Measurements from ENCODE around the gene ADCYAP1R1. TPM values are rescaled to one million over a fixed set of nuclear protein-coding genes. Genes with fewer than 3 reads are reported as not detected.

The ADCYAP1R1 gene
- total RNA-seq, 2 donors from 2014 or later, result 1.4 to 2.5 TPM

DNA sequence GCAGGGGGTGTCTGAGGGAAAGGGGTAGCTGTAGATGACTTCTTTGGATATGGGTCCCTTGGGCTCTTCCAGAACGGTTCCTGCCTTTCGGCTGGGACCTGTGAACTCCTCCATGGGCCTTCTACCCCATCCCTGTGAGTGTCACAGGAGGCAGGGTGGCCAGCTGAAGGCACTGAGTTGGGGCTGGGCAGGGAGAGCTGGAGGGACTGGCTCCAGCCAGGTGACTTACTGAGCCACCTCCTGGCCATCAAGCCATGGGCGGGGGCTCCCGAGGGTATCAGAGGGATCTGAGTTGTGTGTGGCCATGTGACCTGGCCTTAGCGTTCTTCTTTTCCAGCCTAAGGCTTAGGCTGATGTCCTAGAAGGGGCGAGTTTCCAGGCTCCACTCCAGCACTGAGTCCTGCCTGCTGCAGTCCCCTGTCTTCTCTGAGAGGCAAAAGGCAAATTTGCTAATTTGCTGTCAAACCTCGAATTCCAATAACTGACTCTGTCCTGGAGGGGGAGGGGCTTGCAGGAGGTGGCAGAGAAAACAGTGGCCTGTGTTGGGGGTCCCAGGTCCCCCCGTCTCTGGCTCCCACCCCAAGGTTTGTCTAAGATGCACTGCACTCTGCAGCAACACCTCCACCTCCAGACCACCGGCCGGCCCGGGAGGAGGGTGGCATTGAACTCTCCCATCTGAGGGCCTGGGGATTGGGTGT, 27.2 kb downstream of the ADCYAP1R1 start:
- Histone ChIP-seq H3K27ac (no peak overlapping the region), H3K36me3 (no peaks in the 10 kb centered on the region), H3K9me3 (no peaks in the 10 kb centered on the region), H3K4me1 (ENCODE audit: control insufficient read depth in 1 of 2, low read depth in 2 of 2) (no peaks in the 10 kb centered on the region), H3K4me3 (no peak overlapping the region), H3K27me3 (replicated peaks; ENCODE audit: insufficient read depth) (no peaks in the 10 kb centered on the region)
- no peak for DNase-seq (ENCODE audit: low spot score)
- no peak for ATAC-seq (ENCODE audit: insufficient number of reproducible peaks, low FRiP score, low read depth)
- TF ChIP-seq CTCF (IDR thresholded peaks at IDR 0.05), result no peak

DNA sequence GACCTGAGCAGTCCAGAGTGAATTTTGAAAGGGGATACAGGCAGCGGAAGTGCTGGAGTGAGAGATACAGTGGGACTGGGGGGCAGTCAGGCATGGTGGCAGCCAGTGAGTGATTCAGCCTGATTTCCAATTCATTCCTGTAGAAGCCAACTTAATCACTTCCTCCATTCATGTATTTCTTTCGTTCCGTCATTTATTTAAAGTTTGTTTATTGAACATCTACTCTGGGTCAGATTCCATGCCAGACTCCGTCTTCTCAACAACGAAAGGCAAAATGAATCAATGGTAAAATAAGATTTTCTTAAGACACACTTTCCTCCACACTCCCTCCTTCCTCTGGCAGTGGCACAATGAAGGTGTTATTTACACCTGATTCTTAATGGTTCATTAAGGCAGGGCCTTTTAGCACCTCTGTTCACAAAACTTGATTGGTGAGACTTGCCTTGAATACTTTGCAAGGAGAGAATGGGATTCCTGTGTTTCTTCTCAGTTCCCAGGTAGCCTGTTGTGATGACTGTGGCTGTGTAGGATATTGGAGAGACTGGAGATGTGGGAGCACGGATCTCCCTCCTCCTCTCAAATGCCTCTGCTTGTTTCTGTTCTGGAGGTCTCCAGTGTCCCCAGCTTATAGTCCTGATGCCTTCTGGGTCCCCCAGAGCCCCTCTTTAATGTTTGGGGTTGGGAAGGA, 27.9 kb downstream of the ADCYAP1R1 start:
- ATAC-seq (ENCODE audit: insufficient number of reproducible peaks, low FRiP score, low read depth), result no peak

DNA sequence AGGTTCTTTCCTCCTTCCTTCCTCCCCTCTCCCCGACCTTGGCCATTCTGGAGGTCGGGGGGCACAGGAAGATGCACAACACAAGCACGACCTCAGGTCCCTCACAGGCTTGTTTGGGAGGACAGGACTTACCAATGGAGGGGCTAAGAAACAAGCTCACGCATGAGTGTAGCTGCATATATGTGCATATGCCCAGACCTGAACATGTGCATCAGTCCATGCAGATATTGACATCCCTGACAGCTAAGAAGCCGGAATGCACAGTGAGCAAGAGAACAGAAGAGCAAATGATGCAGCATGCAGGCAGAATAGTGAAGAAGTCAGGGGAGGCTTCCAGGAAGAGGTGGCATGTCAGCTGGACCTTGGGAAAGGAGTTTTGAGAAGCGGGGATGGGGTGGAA, 28.7 kb downstream of the ADCYAP1R1 start:
- no peak for TF ChIP-seq CTCF (IDR thresholded peaks at IDR 0.05)
- Histone ChIP-seq H3K27ac (no peak overlapping the region), H3K27me3 (replicated peaks; ENCODE audit: insufficient read depth) (no peaks in the 10 kb centered on the region), H3K4me1 (ENCODE audit: control insufficient read depth in 1 of 2, low read depth in 2 of 2) (no peaks in the 10 kb centered on the region), H3K4me3 (no peak overlapping the region), H3K9me3 (no peaks in the 10 kb centered on the region), H3K36me3 (no peaks in the 10 kb centered on the region)
- DNase-seq (ENCODE audit: low spot score), result no peak
- no peak for ATAC-seq (ENCODE audit: insufficient number of reproducible peaks, low FRiP score, low read depth)

More for the DNA sequence above, 27.9 kb downstream of the ADCYAP1R1 start:
- H3K27me3 ChIP-seq (replicated peaks; ENCODE audit: insufficient read depth), result no peaks in the 10 kb centered on the region
- no peaks in the 10 kb centered on the region for H3K4me1 ChIP-seq (ENCODE audit: control insufficient read depth in 1 of 2, low read depth in 2 of 2)
- TF ChIP-seq CTCF (IDR thresholded peaks at IDR 0.05), result no peak
- H3K36me3 ChIP-seq, result no peaks in the 10 kb centered on the region
- DNase-seq (ENCODE audit: low spot score), result no peak
- H3K4me3 ChIP-seq, result no peak overlapping the region
- H3K27ac ChIP-seq, result no peak overlapping the region
- no peaks in the 10 kb centered on the region for H3K9me3 ChIP-seq

DNA sequence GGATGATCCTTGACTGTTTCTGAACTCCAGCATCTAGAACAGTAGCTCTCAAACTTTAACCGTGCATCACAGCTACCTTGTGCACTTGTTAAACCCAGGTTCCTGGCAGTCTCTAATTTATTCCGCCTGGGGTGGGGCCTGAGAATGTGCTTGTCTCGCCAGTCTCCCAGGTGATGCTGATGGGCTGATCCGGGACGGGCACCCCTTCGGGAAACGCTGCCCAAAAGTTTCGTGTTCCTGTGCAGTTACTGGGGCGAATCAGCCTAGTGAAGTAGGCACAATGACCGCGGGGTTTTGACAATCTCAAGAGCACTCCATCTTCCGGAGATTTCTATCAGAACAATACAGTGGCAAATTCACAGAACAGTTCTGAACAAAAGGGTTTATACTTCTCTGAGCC, 29.9 kb downstream of the ADCYAP1R1 start:
- Histone ChIP-seq H3K4me1 (ENCODE audit: control insufficient read depth in 1 of 2, low read depth in 2 of 2) (no peaks in the 10 kb centered on the region), H3K36me3 (no peaks in the 10 kb centered on the region), H3K27me3 (replicated peaks; ENCODE audit: insufficient read depth) (no peaks in the 10 kb centered on the region), H3K27ac (no peak overlapping the region), H3K9me3 (no peaks in the 10 kb centered on the region), H3K4me3 (no peak overlapping the region)
- DNase-seq (ENCODE audit: low spot score) (no peak), ATAC-seq (ENCODE audit: insufficient number of reproducible peaks, low FRiP score, low read depth) (no peak)
- no peak for TF ChIP-seq CTCF (IDR thresholded peaks at IDR 0.05)

GRCh38 chr7:31082447-31082846, 30.3 kb downstream of the ADCYAP1R1 start:
- no peaks in the 10 kb centered on the region for H3K4me1 ChIP-seq (ENCODE audit: control insufficient read depth in 1 of 2, low read depth in 2 of 2)
- H3K27me3 ChIP-seq (replicated peaks; ENCODE audit: insufficient read depth), result no peaks in the 10 kb centered on the region
- no peak overlapping the region for H3K4me3 ChIP-seq
- no peak for DNase-seq (ENCODE audit: low spot score)
- no peak for TF ChIP-seq CTCF (IDR thresholded peaks at IDR 0.05)
- H3K27ac ChIP-seq, result no peak overlapping the region
- H3K9me3 ChIP-seq, result no peaks in the 10 kb centered on the region
- no peak for ATAC-seq (ENCODE audit: insufficient number of reproducible peaks, low FRiP score, low read depth)
- no peaks in the 10 kb centered on the region for H3K36me3 ChIP-seq

All from thoracic aorta (tissue), 2 donors.